GM18907 (cell line): ENCODE data around the gene ANKRD10.

ENCODE experiments used
- ATAC-seq: cut with Tn5 transposase; IDR thresholded peaks from one replicate; pipeline ENCODE4 v1.9.1; 2021; ENCODE audit warnings: mild to moderate bottlenecking, moderate library complexity; ENCODE audit not compliant: unreplicated experiment

ANKRD10 gene

DNA sequence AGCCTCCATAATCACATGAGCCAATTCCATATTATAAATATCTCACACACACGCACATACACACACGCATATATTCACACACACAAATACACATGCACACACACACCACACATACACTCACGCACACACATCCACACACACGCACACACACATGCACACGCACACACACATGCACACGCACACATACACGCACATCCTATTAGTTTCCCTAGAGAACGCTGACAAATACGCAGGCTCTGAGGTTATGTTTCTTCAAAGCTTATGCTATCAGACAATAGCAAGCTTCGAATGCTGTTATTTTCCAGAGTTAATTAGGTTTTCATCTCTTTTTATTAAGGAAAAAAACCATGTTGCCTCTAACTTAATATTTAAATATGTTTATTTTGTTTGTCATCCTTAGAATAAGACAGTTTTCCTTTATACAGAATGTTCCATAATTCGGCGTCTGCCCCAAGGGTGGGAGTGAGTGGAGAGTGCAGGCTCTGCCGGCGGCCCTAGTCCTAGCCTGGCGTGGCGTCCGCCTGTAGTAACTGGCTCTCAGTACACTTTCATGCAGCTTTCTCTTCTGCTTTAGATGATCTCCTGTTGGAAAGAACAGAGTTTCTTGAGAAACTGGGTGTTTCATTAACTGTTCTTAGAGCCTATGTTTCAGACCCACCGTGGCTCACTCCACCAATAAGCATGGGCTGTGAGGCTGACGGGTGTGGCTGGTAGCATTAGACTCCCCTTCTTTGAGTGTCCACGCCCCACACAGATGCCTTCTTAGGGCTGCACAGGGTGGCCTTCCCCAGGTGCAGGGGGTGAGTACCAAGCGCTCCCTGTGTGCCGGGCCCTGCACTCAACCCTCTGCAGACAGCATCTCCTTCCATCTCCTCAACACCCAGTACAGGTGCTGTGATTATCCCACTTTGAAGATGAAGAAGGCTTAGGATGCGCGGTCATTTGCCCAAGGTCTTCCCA is 30.4 kb upstream of the ANKRD10 start:
- no peak for ATAC-seq

DNA sequence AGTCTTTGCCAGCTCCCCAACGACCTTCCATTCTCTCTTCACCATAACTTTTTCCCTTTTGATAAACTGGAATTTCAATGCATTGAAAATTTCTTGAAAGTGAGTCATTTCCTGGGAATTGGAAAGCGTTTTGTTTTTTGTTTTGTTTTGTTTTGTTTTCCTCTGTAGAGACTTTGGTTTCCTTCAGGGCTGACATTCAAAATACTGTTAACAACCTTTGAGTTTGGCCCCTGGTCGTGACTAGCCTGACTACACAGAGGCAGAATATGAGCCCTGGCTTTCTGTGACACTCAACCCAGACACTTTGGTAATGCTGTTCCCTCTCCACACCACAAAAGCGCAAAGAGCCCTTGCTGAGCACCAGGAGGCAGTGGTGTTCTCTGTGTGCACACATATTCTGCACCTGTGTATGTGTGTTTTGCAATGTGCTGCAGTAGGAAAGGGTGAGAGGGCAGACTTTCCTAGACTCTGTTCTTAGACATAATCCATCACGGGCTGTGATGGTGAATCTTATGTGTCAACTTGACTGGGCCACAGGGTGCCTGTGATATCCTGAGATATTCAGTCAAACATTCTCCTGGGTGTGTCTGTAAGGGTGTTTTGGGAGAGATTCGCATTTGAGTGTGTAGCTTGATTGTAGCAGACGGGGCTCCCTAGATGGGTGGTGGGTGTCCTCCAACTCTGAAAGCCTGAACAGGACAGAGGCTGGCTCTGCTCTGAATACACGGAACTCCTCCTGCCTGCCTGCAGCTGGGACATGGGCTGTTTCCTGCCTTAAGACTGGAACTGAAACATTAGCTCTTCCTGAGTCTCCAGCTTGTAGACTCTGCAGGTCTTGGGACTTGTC is 29.5 kb upstream of the ANKRD10 start:
- no peak for ATAC-seq

DNA sequence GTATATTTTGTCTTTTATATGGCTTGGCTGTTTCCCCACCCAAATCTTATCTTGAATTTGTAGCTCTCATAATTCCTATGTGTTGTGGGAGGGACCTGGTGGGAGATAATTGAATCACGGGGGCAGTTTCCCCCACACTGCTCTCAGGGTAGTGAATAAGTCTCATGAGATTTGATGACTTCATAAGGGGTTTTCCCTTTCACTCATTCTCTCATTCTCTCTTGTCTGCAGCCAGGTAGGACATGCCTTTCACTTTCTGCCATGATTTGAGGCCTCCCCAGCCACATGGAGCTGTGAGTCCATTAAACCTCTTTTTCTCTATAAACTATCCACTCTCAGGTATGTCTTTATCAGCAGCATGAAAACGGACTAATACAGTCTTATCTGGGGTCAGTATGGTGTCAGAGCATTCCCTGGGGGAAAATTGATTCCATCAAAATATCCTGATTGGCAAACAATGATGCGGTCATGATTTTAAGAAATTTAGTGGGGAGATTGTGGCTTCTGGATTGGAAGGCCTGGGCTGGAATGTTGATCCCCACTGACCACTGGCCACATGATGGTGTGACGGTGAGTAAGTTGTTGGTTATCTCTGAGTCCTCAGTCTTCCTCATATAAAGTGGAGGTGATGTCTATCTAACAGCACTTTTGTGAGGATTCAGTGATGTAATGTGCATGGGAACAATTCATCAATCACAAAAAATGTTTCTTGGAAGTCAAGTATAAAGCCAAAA is 27.5 kb upstream of the ANKRD10 start:
- peak; percentile 76 for ATAC-seq

DNA sequence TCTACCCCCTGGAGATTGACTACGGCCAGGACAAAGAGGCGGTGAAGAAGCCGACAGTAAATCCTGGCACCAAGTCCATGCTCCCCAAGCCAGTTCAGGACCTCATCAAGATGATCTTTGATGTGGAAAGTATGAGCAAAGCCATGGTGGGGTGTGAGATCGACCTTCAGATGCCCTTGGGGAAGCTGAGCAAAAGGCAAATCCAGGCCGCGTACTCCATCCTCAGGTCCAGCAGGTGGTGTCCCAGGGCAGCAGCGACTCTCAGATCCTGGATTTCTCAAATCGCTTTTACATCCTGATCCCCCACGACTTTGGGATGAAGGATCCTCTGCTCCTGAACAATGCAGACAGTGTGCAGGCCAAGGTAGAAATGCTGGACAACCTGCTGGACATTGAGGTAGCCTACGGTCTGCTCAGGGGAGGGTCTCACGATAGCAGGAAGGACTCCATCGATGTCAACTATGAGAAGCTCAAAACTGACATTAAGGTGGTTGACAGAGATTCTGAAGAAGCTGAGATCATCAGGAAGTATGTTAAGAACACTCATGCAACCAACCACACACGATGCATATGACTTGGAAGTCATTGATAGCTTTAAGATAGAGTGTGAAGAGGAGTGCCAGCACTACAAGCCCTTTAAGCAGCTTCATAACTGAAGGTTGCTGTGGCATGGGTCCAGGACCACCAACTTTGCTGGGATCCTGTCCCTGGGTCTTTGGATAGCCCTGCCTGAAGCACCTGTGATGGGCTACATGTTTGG is 24.0 kb upstream of the ANKRD10 start:
- no peak for ATAC-seq

DNA sequence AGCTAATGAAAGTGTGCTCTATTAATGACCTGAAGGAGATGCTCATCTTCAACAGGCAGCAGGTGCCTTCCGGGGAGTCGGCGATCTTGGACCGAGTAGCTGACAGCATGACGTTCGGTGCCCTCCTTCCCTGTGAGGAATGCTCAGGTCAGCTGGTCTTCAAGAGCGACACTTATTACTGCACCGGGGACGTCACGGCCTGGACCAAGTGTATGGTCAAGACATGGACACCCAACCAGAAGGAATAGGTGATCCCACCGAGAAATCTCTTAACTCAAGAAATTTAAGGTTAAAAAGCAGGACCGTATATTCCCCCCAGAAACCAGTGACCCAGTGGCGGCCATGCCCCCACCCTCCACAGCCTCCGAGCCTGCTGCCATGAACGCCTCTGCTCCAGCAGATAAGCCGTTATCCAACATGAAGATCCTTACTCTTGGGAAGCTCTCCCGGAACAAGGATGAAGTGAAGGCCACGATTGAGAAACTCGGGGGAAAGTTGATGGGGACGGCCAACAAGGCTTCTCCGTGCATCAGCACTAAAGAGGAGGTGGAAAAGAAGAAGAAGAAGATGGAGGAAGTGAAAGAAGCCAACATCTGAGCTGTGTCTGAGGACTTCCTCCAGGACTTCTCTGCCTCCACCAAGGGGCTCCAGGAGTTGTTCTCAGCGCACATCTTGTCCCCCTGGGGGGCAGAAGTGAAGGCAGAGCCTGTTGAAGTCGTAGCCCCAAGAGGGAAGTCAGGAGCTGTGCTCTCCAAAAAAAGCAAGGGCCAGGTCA is 22.8 kb upstream of the ANKRD10 start:
- ATAC-seq: no peak

DNA sequence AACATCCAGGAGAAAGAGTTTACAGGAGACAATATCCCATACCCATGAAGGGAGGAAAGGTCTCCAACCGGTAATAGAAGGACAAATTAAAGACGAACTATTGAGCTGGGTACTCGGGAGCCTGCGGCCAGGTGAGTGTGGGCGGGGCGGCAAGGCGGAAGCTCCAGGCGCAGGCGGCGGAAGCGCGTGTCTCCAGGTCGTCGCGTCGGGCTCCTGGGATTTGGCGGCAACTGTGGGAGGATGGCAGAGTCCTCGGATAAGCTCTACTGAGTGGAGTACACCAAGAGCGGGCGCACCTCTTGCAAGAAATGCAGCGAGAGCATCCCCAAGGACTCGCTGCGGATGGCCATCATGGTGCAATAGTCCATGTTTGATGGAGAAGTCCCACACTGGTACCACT is 21.6 kb upstream of the ANKRD10 start:
- no peak for ATAC-seq

DNA sequence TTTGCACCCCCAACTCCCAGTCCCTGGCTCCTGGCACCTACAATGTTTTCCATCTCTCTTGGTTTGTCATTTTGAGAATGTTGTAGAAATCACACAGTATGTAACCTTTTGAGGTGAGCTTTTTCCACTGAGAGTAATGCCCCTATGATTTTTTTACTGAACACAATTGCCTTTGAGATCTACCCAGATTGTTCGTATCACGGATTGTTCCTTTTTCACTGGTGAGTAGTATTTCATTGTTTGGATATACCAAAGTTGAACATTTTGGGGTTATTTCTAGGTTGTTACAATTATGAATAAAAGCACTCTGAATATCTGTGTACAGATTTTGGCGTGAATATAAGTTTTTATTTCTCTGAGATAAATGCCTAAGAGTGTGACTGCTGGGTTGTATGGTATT is 17.7 kb upstream of the ANKRD10 start:
- no peak for ATAC-seq

DNA sequence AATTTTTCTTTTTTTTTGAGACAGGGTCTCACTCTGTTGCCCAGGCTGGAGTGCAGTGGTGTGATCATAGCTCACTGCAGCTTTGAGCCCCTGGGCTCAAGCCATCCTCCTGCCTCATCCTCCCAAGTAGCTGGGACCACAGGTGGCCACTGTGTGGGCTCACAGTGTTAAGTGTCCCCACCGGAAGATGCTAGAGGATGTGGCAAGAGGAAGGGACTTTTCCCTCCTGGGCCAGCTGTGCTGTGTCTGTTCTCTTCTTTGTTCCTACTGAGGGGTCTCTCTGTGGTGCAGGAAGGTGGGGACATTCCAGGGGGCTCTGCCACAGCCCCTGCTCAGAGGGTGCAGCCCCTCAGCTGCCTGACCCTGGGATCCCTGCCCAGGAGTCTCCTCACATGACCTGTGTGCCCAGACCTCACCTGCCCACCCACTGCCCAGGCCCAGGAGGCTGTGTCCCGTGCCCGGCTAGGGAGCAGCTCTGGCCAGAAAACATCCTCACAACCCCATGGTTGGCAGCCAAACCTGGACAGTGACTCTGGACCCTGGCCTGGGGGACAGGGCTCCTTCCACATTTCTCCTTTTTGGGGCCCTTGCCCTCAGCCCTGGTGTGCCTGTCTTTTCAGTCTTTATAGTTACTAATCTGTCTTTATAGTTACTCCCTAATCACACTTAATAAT is 14.4 kb upstream of the ANKRD10 start:
- ATAC-seq: peak; percentile 89

DNA sequence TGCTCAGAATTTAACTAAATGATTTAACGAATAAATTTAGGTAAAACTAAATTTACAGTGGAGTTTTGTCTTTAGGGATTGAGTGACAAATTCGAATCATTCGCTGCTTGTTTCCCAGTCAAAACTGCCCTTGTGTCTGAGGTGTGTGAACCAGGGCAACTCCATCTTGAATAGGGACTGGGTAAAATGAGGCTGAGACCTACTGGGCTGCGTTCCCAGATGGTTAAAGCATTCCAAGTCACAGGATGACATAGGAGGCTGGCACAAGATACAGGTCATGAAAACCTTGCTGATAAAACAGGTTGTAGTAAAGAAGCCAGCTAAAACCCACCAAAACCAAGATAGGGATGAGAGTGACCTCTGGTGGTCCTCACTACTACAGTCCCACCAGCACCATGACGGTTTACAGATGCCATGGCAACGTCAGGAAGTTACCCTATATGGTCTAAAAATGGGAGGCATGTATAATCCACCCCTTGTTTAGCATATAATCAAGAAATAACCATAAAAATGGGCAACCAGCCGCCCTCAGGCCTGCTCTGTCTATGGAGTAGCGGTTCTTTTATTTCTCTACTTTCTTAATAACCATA is 10.2 kb upstream of the ANKRD10 start:
- no peak for ATAC-seq

DNA sequence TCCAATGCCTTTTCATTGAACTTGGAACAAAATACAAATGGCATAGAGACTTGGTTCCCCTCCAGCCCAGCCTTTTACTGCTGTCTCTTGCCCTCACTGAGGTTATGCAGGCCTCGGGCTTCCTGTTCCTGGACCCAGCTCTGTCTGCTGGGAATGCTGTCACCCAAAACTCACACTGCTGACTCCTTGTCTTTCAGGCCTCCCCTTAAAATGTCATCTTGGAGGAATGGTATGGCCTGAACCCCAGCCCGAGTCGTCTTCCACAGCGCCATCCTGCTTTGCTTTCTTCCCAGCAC is 9.7 kb upstream of the ANKRD10 start:
- no peak for ATAC-seq

DNA sequence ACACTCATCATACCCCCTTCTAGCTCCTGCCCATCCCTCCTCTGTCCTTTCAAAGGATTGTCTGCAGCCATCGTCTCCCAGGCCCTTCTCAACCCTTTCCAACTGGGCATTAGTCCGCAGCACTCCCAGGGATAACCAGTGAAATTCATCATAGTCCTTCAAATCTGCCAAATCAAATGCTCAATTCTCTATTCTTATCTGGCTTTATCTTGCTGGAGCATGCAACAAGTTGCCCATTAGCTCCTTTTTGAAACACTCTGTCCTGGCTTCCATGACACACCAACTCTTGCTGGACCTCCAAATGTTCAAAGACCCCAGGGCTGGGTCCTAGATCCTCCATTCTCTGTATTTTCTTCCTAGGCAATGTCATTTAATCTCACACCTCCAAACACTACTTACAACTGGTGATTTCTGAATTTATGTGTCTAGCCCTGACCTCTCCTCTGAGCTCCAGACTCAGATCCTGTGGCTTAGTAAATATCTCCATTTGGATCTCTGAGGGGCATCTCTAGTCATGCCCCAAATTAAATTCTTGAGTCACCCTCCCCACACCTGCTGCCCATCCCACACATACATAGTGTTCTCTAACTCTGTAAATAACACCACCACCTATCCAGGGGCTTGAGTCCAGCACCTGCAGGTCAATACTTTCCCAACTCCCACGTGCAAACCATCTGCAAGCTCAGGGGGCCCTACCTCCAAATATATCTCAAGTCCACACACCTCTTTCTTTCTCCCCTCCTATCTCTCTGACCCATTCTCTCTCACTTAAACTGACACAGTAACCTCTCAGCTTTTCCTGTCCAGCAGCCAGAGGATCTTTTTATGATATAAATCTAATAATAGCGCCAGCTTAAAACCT is 9.1 kb upstream of the ANKRD10 start:
- ATAC-seq: no peak

DNA sequence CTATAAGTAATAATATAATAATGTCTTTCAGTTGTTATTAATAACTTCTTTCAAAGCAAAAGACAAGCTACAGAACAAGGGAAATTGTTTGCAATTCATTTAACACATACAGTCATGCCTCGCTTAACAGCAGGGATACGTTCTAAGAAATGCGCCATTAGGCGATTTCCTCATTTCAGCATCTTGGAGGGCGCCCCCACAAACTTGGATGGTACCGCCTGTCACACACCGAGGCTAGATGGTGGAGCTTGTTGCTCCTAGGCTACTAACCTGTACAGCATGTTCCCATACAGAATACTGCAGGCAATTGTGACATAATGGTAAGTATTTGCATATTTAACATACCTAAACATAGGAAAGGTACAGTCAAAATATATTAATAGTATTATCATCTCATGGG is 8.2 kb upstream of the ANKRD10 start:
- no peak for ATAC-seq

DNA sequence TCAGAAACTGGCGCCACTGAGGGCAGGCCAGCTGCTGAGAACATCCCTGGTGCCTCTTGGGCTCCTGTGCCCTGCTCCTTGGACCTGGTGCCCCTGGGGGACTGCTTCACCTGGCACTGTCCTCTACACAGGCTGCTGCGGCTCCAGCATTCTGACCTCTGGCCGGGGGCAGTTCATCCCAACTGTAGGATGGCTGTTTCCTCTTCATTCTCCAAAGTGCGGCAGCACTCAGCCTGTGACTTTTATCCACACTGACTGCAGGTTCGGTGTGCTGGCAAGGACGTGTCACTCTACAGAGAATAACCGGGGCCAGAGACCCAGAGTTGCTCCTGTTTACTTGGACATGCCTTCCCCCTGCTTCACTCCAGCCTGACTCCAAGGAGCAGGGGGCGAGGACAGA is 7.6 kb upstream of the ANKRD10 start:
- no peak for ATAC-seq

DNA sequence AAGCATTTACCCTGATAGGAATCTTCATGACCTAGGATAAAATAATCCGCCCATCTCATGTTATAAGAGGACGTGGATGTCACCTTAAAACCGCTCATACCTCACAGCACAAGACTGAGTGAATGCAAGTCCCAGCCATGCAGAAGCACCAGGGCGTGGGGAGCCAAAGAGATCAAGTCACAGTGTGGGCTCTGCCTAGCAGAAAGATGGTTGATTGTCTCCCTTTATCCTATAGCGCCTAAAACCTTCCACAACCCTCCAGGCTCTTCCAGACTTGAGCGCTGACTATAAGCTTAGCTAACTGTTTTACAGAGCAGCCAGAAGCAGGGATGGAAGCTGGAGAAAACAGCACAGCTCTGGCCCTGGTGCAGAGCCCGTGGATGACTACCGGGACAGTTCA is 6.8 kb upstream of the ANKRD10 start:
- ATAC-seq: no peak

DNA sequence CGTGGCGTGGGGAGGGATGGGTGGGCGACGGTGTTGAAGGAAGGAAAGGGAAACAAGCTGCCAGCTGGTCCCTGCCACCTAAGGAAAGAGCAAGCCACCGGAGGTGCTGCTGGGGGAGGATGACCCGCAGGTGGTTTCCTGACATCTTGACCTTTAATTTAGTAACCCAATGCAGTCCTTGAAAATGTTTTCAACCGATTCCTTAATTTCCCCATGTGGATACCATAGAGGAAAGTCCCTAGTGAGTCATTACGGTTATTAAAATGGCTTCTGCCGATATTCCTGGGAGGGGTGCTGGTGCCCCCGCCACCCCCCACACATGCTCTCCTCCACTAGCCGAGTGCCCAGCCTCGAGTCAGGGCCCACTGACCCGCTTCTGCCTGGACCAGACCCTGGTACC is 6.3 kb upstream of the ANKRD10 start:
- ATAC-seq: peak; percentile 39

DNA sequence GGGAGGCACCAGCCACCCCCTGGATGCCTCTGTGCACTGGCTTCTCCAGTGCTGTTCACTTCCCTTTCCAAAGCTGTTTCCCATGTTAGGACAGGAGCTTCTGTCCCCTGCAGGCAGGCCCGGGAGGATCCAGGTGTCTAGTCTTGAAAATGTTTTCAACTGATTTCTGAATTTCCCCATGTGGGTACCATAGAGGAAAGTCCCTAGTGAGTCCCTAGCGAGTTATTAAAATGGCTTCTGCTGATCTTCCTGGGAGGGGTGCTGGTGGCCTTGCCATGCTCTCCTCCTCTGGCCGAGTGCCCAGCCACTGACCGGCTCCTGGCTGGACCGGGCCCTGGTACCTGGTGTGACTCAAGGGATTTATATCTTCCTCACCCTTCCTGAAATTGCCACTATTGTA is 5.2 kb upstream of the ANKRD10 start:
- no peak for ATAC-seq

DNA sequence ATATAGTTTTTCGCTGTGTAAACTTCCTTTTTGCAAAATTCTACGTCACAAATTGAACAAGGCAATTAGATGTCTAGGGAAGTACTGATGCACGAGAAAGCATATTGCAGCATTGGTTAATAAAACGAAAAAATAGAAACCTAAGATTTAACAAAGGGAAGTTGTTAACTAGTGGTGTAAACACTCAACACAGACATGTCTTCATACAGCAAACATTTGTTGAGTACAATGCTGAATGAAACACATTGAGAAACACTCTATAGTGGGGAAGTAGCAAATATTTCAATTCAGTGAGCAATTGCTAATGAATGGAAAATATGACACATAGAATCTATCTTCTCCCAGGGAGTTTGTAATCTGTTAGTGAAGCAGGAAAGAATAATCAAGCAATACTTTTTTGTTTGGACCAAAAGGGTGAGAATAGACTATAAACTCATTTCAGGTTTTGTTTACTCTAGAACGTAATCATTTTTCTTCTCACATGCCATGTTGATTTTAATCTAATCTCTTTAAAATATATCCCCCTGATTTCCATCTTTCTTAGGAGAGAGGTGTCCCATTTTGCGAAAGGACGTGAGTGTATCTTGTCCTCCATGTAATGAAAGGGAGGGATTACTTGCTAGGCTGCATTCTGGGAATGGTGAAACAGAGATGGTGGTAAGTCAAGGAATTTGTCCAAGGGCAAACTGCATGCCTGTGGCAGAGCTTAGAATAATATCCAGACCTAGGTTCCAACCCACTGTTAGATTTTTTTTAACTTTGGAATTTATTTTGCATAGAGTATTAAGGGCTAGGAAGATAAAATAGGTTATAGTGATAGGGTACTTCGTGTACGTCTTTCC is 1.7 kb upstream of the ANKRD10 start:
- no peak for ATAC-seq
